ENCODE data around the gene PRTFDC1.

PRTFDC1 gene

GRCh38 chr10:24834869-24835268, 117.5 kb downstream of the PRTFDC1 start:
- no peak for DNase-seq

DNA sequence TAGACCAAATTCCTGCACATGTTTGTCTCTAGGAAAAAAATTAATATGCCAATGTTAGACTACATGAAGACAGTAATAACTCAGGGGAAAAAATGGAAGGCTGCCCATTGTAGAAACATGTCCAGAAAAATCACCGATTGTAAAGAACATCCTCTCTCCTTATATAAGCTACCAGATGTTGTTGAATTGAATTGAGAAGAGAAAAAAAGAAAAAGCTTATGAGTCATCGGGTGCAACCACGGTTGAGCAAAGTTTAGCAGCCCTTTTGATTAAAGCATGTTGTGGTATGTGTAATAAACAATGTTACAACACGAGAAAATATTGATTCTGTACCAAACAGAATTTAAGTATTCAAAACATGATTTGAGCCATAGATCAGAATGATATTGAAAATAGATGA, 126.4 kb downstream of the PRTFDC1 start:
- DNase-seq, result no peak

- DNase-seq, result no peak
Measured at GRCh38 chr10:24825551-24825950, 126.9 kb downstream of the PRTFDC1 start.

GRCh38 chr10:24824536-24824935, 127.9 kb downstream of the PRTFDC1 start:
- no peak for DNase-seq

DNA sequence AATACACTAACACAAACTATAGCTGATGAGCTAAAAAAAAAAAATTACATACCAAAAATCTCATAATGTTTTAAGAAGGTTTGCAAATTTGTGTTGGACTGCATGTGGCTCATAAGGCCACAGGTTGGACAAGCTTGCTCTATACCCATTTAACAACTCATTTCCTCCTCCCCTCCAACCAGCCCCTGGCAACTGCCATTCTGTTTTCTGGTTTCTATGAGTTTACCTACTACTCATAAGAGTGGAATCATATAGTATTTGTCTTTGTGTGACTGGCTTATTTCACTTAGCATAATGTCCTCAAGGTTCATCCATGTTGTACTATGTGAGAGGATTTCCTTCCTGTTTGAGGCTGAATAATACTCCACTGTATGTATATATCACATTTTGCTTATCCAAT, 128.3 kb downstream of the PRTFDC1 start:
- DNase-seq, result no peak

- DNase-seq, result no peak
Measured at GRCh38 chr10:24822590-24822989, 129.8 kb downstream of the PRTFDC1 start.

DNA sequence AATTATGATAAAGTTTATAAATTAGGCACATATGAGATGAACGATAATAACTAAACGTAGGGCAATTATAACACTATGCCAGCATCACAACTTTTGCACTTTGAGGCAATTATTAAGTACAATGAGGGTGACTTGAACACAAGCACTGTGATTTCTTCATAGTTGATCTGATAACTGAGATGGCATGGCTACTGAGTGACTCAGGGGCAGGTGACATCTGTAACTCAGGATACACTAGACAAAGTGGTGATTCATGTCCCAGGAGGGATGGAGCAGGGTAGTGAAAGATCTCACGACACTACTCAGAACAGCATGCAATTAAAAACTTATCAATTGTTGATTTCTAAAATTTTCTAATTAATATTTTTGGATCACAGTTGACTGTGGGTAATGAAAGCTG, 130.4 kb downstream of the PRTFDC1 start:
- DNase-seq, result no peak

DNA sequence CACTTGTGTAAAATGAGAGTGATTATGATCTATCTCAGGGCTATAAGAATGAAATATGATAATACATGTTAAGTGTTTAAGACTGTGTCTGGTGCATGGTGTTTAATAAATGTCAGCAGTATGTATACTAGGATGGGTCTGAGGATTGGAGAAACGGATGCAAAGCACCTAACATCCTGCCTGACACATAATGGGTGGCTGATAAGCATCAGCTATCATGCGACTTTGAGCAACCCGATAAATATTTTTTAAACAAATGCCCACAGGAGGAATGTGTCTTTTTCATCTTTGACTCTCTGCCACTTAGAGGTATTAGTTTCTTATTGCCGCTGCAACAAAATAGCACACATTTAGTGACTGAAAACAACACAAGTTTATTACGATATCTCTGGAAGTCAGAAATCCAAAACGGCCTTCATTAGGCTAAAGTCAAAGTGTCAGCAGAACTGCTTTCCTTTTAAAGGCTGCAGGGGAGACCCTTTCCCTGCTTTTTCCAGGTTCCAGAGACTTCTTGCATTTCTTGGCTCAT, 135.5 kb downstream of the PRTFDC1 start:
- no peak for DNase-seq

DNA sequence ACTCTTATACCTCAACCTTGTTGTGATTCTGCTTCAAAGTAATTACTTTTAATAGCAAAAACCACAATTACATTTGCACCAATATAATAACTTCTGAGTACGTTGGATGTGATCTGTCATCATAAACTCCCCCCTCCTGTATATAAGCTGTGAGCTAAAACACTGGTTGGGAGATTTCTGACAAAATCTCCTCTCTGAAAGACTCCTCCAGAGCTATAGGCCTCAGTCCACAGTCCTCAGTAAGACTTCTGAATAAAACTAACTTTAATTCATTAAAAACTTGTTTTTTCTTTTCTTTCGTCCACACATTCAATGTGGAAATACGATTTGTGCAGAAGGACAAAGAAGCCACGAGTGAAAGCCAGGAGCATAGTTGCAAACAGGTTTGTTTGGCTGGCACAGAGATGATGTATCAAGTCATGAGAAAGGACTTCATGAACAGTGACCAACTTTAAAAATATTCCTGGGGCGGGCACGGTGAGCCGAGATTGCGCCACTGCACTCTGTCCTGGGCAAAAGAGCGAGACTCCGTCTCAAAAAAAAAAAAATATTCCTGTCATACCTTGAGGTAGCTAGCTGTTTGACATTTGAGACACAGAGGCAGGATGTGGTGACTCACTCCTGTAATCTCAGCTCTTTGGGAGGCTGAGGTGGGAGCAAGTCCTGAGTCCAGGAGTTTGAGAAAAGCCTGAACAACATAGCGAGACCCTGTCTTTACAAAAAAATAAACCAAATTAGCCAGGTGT, 137.7 kb downstream of the PRTFDC1 start:
- no peak for DNase-seq

DNA sequence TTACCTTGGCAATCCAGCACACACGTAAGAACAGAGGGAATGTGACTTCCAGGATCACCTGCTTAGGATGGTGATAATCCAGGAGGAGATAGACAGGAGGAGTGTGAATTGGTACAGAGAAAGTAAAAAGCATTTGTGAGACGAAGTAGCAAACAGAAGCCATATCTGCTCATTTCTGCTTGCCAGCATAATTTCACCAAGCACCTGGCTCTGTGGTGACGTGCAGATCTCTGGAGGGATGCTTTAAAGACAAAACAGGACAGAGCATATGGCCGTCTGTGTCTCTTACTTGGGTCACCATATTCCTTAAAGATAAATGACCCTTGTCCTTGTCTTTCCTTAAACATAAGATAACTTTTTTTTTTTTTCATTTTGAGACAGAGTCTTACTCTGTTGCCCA, 138.6 kb downstream of the PRTFDC1 start:
- no peak for DNase-seq

- no peak for DNase-seq
Measured at GRCh38 chr10:24806262-24806661, 146.1 kb downstream of the PRTFDC1 start.

- DNase-seq, result no peak
Measured at GRCh38 chr10:24804956-24805355, 147.4 kb downstream of the PRTFDC1 start.

GRCh38 chr10:24804392-24804791, 148.0 kb downstream of the PRTFDC1 start:
- DNase-seq, result no peak

GRCh38 chr10:24802378-24802777, 150.0 kb downstream of the PRTFDC1 start:
- DNase-seq, result no peak

GRCh38 chr10:24800861-24801260, 151.5 kb downstream of the PRTFDC1 start:
- DNase-seq, result no peak
